Globus pallidus (tissue), 1 donor: Measurements from ENCODE around the gene UNC13A.
"Not testable (repeated sequence)": the region's sequence is repeated elsewhere in the genome, so short reads cannot be mapped to it uniquely, and the experiment has no call there.

Source experiments
- DNase-seq: peaks from one replicate; pipeline ENCODE4 v3.0.0-alpha.2; 2015; ENCODE audit warnings: low spot score

Gene UNC13A

GRCh38 chr19:17604372-17605025, 83.7 kb downstream of the UNC13A start:
- DNase-seq, result no peak

- DNase-seq, result no peak
These were observed 85.2 kb downstream of the UNC13A start for GRCh38 chr19:17602872-17603510.

- DNase-seq, result no peak
These were observed 85.9 kb downstream of the UNC13A start for GRCh38 chr19:17602217-17602616.

GRCh38 chr19:17601683-17602082, 86.5 kb downstream of the UNC13A start:
- DNase-seq, result no peak

GRCh38 chr19:17599780-17600179, 88.4 kb downstream of the UNC13A start:
- no peak for DNase-seq

- DNase-seq, result no peak
These were observed 89.2 kb downstream of the UNC13A start for GRCh38 chr19:17598953-17599352.

- DNase-seq, result not testable (repeated sequence)
These were observed 90.1 kb downstream of the UNC13A start for GRCh38 chr19:17598063-17598462.

- DNase-seq, result not testable (repeated sequence)
These were observed 93.9 kb downstream of the UNC13A start for GRCh38 chr19:17594296-17594695.

- DNase-seq, result no peak
These were observed 97.3 kb downstream of the UNC13A start for GRCh38 chr19:17590866-17591265.

- DNase-seq, result not testable (repeated sequence)
These were observed 102.8 kb downstream of the UNC13A start for GRCh38 chr19:17585395-17585794.

- DNase-seq, result no peak
These were observed 104.0 kb downstream of the UNC13A start for GRCh38 chr19:17584132-17584531.

- DNase-seq, result no peak
These were observed 105.5 kb downstream of the UNC13A start for GRCh38 chr19:17582613-17583012.

- no peak for DNase-seq
These were observed 106.8 kb downstream of the UNC13A start for GRCh38 chr19:17581211-17581874.

GRCh38 chr19:17580470-17581144, 107.5 kb downstream of the UNC13A start:
- no peak for DNase-seq

- DNase-seq, result no peak
These were observed 108.4 kb downstream of the UNC13A start for GRCh38 chr19:17579661-17580244.

GRCh38 chr19:17577457-17578097, 110.6 kb downstream of the UNC13A start:
- DNase-seq, result no peak

- DNase-seq, result no peak
These were observed 111.2 kb downstream of the UNC13A start for GRCh38 chr19:17576758-17577456.

GRCh38 chr19:17575871-17576757, 112.0 kb downstream of the UNC13A start:
- DNase-seq, result no peak

GRCh38 chr19:17572638-17573037, 115.5 kb downstream of the UNC13A start:
- DNase-seq, result no peak

GRCh38 chr19:17570791-17571190, 117.4 kb downstream of the UNC13A start:
- DNase-seq, result no peak
